ENCODE data around the gene ZNF33B.
"Not testable (repeated sequence)": the region's sequence is repeated elsewhere in the genome, so short reads cannot be mapped to it uniquely, and the experiment has no call there.

The ZNF33B gene

DNA sequence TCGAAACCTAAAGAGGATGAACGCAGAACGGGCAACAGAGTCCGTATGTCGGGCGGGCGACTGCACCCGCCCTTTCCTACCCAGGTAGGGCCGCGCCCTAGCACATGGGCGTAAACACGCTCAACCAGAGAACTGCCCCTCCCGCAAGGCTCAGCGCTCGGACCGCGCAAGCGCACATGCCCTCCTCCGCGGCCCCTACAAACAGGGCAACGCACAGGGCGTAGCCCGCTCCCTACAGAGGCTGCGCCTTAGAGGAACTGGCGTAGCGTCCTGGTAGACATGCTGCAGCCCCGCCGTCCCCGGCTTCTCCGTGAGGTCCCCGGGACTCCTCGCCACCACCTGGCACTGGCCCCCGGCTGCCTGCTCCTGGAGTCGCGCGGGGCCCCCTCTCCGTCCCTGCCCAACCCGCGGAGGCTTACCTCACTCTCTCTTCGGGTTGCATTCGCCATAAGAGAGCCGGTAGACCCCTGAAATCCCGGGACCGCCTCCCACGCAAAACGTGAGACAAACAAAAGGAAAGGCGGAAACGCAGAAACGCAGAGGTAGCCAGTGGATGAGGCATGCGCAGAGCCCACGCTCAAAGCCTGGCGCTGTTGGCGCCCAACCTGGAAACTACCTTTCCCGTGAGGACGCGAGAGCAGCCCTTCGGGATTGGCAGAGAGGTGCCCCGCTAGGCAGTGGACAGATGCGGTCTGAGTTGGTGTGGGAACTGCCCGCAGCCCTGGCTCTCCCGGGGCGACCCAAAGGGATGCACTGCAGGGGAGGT lies at the start of gene ZNF33B:
TSS of gene ZNF33B (minus strand) at position 516 of the 766 bp plus-strand sequence. CDS start 1,642 bp downstream, outside the sequence.
- peak; percentile 20 for FAIRE-seq

DNA sequence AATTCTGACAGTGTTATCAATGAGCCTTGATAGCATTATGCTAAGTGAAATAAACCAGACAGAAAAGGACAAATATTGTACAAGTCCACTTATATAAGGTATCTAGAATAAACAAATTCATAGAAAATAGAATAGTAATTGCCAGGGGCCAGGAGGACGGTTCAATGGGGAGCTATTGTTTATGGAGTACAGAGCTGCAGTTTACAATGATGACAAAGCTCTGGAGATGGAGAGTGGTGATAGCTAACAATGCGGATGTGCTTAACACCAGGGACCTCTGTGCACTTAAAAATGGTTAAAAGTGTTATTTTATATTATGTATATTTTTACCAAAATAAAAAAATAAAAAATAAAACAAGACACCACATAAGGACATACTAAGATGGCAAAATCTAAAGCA lies 46.1 kb upstream of the ZNF33B start:
- no peak for FAIRE-seq

DNA sequence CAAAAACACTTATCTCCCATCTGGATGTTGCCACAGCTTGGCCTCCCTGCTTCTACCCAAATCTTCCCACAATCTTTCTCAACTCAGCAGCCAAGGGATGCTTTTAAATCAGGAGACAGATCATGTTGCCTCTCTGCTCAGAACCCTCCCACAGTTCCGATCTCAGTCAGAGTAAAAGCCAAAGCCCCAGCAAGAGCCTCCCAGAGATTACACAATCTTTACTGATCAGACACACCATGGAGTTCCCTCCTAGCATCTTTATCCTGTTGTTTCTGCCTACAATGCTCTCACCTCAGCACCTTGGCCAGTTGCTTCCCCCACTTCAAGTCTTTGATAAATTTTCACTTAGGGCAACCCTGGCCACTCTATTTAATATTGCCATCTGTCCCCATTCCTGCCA lies 41.9 kb upstream of the ZNF33B start:
- FAIRE-seq, result no peak

DNA sequence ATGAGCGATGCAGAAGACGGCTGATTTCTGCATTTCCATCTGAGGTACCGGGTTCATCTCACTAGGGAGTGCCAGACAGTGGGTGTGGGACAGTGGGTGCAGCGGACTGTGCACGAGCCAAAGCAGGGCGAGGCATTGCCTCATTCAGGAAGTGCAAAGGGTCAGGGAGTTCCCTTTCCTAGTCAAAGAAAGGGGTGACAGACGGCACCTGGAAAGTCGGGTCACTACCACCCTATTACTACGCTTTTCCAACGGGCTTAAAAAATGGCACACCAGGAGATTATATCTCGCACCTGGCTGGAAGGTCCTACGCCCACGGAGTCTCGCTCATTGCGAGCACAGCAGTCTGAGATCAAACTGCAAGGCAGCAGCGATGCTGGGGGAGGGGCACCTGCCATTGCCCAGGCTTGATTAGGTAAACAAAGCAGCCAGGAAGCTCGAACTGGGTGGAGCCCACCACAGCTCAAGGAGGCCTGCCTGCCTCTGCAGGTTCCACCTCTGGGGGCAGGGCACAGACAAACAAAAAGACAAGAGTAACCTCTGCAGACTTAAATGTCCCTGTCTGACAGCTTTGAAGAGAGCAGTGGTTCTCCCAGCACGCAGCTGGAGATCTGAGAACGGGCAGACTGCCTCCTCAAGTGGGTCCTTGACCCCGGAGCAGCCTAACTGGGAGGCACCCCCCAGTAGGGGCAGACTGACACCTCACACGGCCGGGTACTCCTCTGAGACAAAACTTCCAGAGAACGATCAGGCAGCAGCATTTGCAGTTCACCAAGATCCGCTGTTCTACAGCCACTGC lies 27.0 kb upstream of the ZNF33B start:
- not testable (repeated sequence) for FAIRE-seq

DNA sequence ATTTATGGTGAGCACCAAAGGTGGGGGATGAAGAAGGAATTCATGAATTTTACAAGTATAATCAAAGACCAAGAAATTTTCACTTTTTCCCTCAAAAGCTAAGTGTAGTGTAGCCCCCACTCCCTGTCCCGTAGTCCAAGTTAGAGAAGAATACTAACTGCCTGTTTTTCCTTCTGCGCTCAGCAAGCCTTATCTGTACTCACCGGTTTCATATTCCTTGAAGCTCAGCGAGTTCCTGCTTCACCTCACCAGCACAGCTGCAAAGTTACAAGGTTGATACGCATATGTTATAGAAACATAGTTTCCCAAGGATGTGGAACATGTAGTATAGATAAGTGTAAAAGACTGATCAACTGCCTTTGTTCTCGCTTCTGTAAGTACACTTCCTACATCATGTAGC lies 16.0 kb upstream of the ZNF33B start:
- FAIRE-seq, result no peak

DNA sequence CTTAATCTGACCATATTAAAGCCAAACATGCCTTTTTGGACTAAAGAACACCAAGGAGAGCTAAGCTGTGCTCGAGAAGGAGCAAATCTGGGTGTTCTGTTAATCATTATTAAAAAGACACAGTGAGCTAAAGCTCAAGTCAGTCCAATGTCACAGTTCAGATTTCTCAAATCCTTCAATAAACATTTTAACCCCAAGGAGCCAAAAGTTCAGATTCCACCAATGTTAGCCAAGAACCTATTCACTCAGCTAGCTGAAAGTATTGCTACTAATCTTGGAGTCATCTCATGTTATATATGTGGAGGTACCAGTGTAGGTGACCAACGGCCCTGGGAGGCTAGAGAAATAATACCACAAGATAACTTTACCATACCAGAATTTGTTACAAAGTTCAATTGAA lies 14.5 kb upstream of the ZNF33B start:
- no peak for FAIRE-seq

DNA sequence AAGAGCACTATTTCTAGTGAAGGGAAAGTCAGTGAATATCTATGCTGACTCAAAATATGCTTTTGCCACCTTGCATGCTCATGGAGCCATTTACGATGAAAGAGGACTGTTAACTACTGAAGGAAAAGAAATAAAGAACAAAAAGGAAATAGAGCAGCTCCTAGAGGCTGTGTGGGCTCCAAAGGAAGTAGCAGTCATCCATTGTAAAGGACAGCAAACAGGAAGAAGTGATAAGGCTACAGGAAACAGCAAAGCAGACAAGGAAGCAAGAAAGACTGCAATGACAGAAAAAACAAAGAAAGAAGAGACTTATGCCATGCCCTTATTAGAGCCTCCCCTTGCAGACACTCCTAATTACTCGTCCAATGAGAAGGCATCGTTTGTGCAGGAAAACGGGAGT lies 12.0 kb upstream of the ZNF33B start:
- no peak for FAIRE-seq

DNA sequence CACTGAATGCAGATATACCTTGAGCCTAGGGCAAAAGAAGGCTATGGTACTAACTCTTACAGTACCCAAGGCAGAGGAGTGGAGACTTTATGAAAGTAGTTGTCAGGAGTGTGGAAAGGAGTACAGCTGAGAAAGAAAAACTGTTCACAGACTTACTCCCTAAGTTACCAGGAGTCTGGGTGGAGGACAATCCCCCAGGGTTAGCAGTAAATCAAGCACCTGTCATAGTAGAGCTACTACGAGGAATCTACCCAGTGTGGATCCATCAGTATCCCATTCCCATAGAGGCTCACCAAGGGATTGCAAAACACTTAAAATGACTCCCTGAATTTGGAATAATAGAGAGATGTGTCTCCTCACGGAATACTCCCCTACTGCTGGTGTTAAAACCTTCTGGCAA lies 10.1 kb upstream of the ZNF33B start:
- no peak for FAIRE-seq

DNA sequence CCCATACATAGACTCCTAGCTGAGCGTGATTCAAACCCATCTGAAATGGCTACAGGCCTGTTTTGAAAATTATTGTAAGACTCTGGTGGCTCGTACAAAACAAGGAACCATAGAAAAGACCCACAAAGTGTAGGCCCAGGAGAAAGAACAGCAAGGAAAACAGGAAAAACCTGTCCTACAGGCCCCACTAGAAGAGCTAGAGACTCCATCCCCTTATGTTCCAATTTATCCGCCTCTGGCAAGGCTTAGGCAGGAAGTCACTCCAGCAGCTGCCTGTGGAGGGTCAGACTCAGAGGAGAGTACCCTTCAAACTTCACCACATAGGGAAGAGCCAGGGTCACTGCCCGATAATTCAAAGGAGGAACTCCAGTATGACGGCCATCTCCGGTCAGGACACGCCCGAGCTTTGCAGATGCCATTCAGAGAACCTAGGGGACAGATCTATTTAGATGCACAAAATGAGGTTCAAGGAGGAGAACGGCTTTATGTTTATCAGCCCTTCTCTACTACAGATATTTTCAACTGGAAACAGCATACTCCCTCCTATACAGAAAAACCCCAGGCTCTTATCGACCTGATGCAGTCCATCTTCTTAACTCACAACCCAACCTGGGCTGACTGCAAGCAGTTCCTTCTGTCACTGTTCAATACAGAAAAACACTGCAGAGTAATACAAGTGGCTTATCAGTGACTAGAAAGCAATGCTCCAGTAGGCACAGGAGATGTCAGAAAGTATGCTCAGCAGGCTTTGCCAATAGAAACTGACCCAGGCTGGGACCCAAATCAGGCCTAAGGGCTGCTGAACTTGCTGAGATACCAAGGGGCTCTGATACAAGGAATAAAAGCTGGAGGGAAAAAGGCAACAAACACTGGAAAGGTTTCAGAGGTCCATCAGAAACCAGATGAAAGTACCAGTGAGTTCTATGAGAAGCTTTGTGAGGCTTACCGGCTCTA lies 8.6 kb upstream of the ZNF33B start:
- FAIRE-seq, result no peak

DNA sequence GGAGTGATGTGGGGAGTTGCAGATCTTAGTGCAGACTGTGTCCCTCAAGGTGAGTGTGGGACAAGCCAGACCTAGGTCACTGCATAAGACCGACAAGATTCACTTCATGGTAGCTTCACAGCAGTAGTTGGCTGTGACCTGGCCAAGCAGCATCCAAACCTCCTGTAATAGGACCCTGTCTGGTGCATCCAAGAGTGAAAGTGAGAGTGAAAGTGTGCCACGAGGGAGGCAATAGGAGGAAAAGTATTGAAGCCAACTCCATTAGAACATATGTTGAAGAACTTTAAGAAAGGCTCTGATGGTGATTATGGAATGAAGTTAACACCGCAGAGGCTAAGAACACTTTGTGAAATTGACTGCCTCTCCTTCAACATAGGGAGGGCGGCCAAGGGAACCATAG lies 7.8 kb upstream of the ZNF33B start:
- FAIRE-seq, result no peak

DNA sequence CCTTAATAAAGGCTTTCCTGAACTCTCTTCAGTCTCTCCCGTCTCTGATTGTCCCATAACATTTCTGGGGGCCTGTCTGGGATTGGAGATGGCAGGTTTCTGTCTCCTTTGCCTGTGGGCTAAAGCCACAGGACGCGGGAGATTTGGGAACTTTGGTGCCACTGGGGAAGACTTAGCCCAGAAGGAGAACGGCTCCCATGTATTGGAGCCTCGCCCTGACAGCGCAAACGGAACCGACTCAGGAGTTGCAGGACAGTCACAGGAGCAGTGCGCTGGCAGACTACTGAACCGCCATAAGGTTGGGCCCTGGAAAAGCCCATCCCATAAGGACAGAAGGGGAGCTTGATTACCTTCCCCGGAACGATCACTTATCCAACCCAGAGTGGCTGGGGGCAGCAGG lies 7.1 kb upstream of the ZNF33B start:
- no peak for FAIRE-seq

DNA sequence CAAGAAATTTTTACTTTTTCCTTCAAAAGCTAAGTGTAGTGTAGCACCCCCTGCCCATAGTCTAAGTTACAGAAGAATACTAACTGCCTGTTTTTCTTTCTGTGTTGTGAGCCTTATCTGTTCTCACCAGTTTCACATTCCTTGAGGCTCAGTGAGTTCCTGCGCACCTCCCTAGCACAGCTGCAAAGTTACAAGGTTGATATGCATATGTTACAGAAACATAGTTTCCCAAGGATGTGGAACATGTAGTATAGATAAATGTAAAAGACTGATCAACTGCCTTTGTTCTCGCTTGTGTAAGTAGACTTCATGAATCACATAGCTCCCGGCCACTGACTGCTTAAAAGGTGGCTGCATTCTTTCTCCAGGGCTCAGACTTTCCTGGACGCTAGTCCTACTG lies 6.7 kb upstream of the ZNF33B start:
- FAIRE-seq, result no peak

DNA sequence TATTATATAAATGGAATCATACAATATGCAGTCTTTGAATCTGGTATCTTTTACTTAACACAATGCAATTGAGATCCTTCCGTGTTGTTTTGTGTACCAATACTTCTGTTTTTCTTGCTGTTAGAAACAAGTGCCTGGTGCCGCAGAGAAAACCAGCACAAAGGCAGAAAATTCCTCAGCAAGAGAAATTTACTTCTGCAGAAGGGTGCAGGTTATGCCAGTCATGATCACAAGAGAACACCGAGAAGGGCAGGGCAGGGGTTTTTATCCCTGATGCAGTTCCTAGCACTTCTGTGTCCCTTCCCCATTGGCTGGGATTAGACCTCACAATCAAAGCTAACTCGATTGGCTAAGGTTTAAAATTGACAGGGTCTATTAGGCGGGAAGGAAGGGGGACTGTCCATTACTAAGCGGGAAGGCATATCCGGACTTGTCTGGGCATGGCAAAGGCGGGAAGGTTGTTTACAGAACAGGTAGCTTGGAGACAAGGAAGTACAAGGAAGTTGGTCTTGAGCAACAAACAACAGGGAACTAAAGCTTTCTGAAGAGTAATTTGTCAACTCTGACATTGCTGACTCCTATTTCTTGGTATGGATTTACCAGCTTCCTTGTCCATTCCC lies 2.4 kb upstream of the ZNF33B start:
- FAIRE-seq, result no peak

DNA sequence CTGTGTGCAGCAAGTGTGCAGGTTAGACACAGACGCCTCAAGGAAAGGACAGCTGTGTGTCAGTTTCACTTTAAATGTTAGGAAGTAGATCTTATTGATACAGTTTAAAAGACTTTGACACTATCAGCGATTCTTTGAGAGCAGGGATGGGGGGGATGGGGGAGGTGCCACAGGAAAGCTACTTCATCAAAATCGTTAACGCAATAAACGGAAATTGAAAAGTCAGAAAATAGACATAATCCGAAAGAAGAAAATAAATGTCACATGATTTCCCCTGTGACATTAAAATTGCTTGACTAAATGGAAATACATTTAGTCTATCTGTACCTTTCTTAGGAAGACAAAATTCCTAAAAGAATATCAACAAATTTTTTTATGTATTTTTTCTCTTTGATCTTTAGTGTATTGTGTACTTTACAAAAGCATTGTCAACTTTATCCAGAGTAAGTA lies 476 bp upstream of the ZNF33B start:
- FAIRE-seq, result no peak

DNA sequence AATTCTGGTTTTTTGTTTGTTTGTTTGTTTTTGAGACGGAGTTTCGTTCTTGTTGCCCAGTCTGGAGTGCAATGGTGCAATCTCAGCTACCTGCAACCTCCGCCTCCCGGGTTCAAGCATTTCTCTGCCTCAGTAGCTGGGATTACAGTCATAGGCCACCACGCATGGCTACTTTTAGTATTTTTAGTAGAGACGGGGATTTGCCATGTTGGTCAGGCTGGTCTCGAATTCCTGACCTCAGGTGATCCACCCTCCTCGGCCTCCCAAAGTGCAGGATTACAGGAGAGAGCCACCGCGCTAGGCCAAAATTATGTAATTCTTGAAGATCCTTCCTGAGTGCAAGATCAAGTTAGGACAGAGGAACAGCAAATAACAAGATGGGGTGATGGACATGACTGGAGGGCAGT lies 719 bp downstream of the ZNF33B start:
- FAIRE-seq, result no peak

DNA sequence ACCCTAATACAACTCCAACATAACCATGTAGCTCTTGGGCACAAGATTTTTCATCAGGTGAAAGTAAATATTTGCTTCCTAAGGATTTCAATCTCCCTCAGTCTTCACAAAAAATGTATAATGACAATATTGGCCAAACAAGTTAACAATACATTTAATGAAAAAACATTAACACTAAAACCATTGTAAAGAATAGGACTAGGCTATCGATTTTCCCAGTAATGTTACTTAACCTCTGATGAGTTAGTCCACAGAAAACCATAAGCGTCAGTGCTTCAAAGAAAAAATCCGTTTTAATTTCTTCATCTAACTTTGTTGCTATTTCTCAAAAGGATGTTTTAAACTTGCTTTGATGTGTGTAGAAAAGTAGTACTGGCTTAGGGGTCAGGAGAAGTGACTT lies 1.2 kb downstream of the ZNF33B start:
- no peak for FAIRE-seq

DNA sequence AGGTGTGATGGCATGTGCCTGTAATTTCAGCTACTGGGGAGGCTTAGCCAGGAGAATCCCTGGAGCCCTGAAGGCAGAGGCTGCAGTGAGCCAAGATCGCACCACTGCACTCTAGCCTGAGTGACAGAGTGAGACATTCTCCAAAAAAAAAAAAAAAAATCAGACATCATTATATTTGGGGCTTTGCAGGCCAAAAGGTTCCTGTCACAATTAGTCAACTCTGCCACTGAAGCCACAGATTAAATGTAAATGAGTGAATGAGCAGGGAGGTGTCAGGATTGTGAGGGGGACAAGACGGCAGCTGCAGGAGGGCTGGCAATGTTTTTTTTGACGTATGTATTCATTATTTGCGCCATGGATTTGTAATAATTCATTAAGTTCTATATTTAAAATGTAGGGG lies 3.3 kb downstream of the ZNF33B start:
- no peak for FAIRE-seq

DNA sequence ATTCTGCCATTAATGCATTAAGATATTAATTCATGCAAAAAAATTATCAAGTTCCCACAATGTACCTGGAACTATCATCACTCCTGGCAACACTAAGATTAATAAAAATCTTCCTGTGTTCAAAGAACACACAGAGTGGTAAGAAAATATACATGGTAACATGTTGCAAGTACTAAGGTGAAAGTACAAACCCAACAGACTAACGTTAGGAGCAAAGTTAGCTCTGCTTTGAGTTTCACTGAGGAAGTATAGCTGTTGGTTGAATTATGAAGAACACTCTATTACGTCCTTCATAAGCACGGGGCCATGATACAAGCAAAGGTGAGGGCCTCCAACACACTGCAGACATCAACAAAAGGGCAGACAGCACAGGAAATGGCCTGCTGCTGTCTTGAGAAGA lies 5.8 kb downstream of the ZNF33B start:
- FAIRE-seq, result no peak

DNA sequence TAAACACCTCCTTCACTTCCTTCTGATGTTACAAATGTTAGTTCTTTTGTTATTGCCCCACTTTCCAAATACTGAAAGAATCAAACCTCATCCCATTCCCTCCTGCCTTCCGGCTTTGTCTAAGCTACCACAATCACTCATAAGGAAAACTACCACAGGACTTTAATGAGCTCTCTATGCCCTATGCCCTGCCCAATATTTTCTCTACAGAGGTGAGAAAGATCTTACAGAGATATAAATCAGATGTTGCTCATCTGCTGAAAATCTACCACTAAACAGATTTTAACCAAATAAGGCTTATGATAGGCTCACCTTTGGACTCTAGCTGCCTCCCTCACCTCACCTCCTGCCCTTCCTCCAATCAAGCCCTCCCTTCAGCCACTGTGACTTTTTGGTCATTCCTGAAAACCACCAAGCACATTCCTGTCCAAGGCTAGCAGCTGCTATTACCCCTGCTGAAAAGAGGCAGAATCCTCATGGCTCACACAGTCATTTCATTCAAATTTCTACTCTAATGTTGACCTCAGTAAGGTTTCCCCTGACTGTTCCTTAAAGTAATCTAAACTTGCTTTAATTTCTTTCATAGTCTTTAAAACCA lies 7.7 kb downstream of the ZNF33B start:
- no peak for FAIRE-seq

DNA sequence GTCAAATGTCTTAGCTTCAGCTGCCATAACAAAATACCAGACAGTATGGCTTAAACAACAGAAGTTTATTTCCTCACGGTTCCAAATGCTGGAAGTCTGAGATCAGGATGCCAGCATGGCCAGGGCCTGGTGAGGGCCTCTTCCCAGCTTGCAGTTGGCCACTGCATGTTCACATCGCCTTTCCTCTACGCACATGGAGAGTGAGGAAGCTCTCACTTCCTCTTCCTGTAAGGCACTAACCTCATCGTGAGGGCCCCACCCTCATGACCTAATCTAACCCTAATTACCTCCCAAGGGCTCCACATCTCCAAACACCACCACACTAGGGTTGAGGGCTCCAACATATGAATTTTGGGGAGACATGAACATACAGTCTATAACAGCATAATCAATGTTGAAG lies 14.4 kb downstream of the ZNF33B start:
- FAIRE-seq, result no peak

DNA sequence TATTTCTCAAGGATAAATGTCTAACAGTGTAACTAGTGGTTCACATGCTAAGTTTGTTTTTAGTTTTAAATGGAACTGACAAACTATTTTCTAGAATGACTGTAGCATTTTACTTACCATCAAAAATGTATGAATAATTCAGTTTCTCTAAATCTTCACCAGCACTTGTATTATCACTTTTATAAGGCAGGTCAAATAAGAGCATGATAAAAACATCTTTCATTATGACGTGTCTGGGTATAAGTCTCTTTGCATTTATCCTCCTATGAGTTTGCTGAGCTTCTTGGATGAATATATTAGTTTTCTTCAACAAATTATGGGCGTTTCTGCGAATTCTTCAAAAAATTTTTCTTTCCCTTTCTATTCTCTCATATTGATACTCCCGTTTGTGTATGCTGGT lies 19.9 kb downstream of the ZNF33B start:
- FAIRE-seq, result no peak

DNA sequence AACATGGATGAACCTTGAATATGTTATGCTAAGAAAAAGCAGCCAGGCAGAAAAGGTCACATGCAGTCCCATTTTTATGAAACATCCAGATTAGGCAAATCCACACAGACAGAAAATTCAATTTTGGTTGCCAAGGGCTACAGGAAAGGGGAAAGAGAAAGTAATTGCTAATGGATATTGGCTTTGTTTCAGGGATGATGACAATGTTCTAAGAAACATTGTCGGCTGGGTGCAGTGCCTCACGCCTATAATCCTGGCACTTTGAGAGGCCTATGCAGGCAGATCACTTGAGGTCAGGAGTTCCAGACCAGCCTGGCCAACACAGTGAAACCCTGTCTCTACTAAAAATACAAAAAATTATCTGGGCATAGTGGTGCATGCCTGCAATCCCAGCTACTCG lies 23.0 kb downstream of the ZNF33B start:
- FAIRE-seq, result no peak
